ENCODE data around the gene PNPLA1. TPM values are rescaled to one million over a fixed set of nuclear protein-coding genes. Genes with fewer than 3 reads are reported as not detected.

PNPLA1 gene
- total RNA-seq, result not detected

GRCh38 chr6:36269834-36270705 is at the start of gene PNPLA1:
TSS of gene PNPLA1 (plus strand) at chr6:36270060. CDS start at chr6:36270460, 400 bp downstream.
- no peak for DNase-seq

GRCh38 chr6:36220226-36220625 is 49.6 kb upstream of the PNPLA1 start:
- no peak for DNase-seq

- no peak for DNase-seq
Measured at GRCh38 chr6:36221674-36222073, 48.2 kb upstream of the PNPLA1 start.

- no peak for DNase-seq
Measured at GRCh38 chr6:36222924-36223323, 46.9 kb upstream of the PNPLA1 start.

- DNase-seq, result no peak
Measured at GRCh38 chr6:36223706-36224105, 46.2 kb upstream of the PNPLA1 start.

GRCh38 chr6:36224918-36225461 is 44.9 kb upstream of the PNPLA1 start:
- DNase-seq, result no peak

GRCh38 chr6:36226438-36227047 is 43.3 kb upstream of the PNPLA1 start:
- no peak for DNase-seq

GRCh38 chr6:36227379-36228228 is 42.3 kb upstream of the PNPLA1 start:
- no peak for DNase-seq

- no peak for DNase-seq
Measured at GRCh38 chr6:36229223-36229622, 40.6 kb upstream of the PNPLA1 start.

GRCh38 chr6:36230371-36230770 is 39.5 kb upstream of the PNPLA1 start:
- DNase-seq, result no peak

- DNase-seq, result no peak
Measured at GRCh38 chr6:36232172-36232571, 37.7 kb upstream of the PNPLA1 start.

- no peak for DNase-seq
Measured at GRCh38 chr6:36235309-36235708, 34.6 kb upstream of the PNPLA1 start.

GRCh38 chr6:36235862-36236261 is 34.0 kb upstream of the PNPLA1 start:
- no peak for DNase-seq

GRCh38 chr6:36239774-36240173 is 30.1 kb upstream of the PNPLA1 start:
- no peak for DNase-seq

GRCh38 chr6:36241728-36242127 is 28.1 kb upstream of the PNPLA1 start:
- no peak for DNase-seq

GRCh38 chr6:36242161-36242560 is 27.7 kb upstream of the PNPLA1 start:
- DNase-seq, result no peak

- DNase-seq, result no peak
Measured at GRCh38 chr6:36242626-36243025, 27.2 kb upstream of the PNPLA1 start.

- no peak for DNase-seq
Measured at GRCh38 chr6:36243562-36244212, 26.2 kb upstream of the PNPLA1 start.

GRCh38 chr6:36244641-36245280 is 25.1 kb upstream of the PNPLA1 start:
- DNase-seq, result no peak

GRCh38 chr6:36245572-36246061 is 24.2 kb upstream of the PNPLA1 start:
- DNase-seq, result no peak

GRCh38 chr6:36246506-36247268 is 23.2 kb upstream of the PNPLA1 start:
- DNase-seq, result no peak

Measured in effector CD4-positive, alpha-beta T cell (primary cell).